Measurements from ENCODE around the gene RXFP3.

GRCh38 chr5:33981408-33982162, 45.4 kb downstream of the RXFP3 start:
- no peak for TF ChIP-seq ISL1 (CRISPR knock-in tag; IDR thresholded peaks at IDR 0.05)
- TF ChIP-seq POU6F1 (CRISPR knock-in tag; IDR thresholded peaks at IDR 0.05; ENCODE audit: borderline replicate concordance, low read depth): no peak
- TF ChIP-seq OSR1 (CRISPR knock-in tag; IDR thresholded peaks at IDR 0.05): no peak
- TF ChIP-seq ZC3H10 (CRISPR knock-in tag; IDR thresholded peaks at IDR 0.05): no peak
- no peak for TF ChIP-seq SNAI2 (CRISPR knock-in tag; IDR thresholded peaks at IDR 0.05)
- no peak for TF ChIP-seq CREB5 (CRISPR knock-in tag; IDR thresholded peaks at IDR 0.05; ENCODE audit: low read depth)
- no peak for TF ChIP-seq BACH2 (CRISPR knock-in tag; IDR thresholded peaks at IDR 0.05; ENCODE audit: borderline replicate concordance)
- no peak for TF ChIP-seq ZNF565 (CRISPR knock-in tag; conservative IDR thresholded peaks at IDR 0.05; ENCODE audit: low read depth)
- no peak for TF ChIP-seq ARNTL (CRISPR knock-in tag; IDR thresholded peaks at IDR 0.05; ENCODE audit: borderline replicate concordance, low read depth)
- no peak for TF ChIP-seq PATZ1 (CRISPR knock-in tag; IDR thresholded peaks at IDR 0.05; ENCODE audit: borderline replicate concordance)

Data from SK-N-SH treated with all-trans-retinoic acid at 6 μM for 48 hours (cell line).